Measurements from ENCODE around the gene DIAPH2.

GRCh38 chrX:97587171-97587570, 902.5 kb downstream of the DIAPH2 start:
- TF ChIP-seq CTCF (conservative IDR thresholded peaks at IDR 0.05; ENCODE audit: low read depth, low read length) (no peak), EZH2 (IDR thresholded peaks at IDR 0.05; ENCODE audit: borderline replicate concordance, low read depth, low read length, poor library complexity, severe bottlenecking) (no peak)
